ENCODE measurements around the gene OR2A12. TPM values are rescaled to one million over a fixed set of nuclear protein-coding genes. Genes with fewer than 3 reads are reported as not detected.
"Not testable (repeated sequence)": the region's sequence is repeated elsewhere in the genome, so short reads cannot be mapped to it uniquely, and the experiment has no call there.

OR2A12 gene
- total RNA-seq, 2 experiments from 2014 or later, result not detected

DNA sequence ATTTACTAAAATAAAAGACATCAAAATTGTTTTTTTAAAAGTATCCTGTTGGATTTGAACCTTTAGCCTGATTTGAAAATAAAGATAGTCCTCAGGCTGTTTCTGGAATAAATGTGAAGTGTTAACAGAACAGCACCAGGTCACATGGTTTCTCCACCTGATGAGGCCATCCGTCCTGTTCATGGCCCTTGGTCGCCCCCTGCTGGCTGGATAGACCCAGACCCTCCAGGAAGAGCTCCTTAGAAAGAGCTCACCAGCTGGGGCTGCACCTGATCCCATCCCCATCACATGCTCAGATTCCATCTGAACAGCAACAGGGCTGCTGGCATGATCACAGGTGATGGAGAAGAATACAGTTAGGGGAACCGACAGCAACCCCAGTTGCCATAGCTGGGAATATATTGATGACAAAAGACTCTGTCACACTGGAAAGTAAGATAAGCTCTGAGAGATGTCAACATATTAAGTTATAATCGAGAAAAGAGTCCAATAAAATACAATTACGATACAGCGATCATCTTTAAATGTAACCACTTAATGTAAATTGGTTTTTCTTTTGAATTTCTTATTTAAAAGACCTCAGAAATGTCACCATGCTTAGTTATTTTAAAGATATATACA is 41.7 kb downstream of the OR2A12 start:
- Mint-ChIP-seq H3K4me3 (no peak overlapping the region), H3K4me1 (no peaks in the 10 kb centered on the region), H3K9me3 (ENCODE audit: low read depth) (no peaks in the 10 kb centered on the region), H3K36me3 (ENCODE audit: low read depth) (no peaks in the 10 kb centered on the region), H3K27me3 (peaks cover 2% of the 10 kb centered on the region), H3K27ac (no peak overlapping the region)
- ChIA-PET POLR2A (interaction anchor here (0.7 kb wide), 1 partner anchor 143 kb away, joined by 4 read pairs; no protein-coding TSS in a partner anchor), CTCF (interaction anchor here (0.6 to 2.1 kb wide), 34 partner anchors 9 to 692 kb away, joined by 3 to 16 read pairs (median 4); partner anchors contain the start of genes OR2A2 and TCAF1)
- DNase-seq (peak; percentile 96), ATAC-seq (peak; percentile 100)
- intact Hi-C loops (cut with DNase I, micrococcal nuclease), result loop anchor here (1.0 to 10.0 kb wide), 3 partner anchors 223 to 264 kb away; partner anchors contain the start of gene TCAF1 (in 1 of the 2)

DNA sequence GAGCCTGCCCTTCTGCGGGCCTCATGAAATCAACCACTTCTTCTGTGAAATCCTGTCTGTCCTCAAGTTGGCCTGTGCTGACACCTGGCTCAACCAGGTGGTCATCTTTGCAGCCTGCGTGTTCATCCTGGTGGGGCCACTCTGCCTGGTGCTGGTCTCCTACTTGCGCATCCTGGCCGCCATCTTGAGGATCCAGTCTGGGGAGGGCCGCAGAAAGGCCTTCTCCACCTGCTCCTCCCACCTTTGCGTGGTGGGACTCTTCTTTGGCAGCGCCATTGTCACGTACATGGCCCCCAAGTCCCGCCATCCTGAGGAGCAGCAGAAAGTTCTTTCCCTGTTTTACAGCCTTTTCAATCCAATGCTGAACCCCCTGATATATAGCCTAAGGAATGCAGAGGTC is 43.5 kb downstream of the OR2A12 start:
- POLR2A ChIA-PET; DNase-seq; H3K27me3 Mint-ChIP-seq; H3K27ac Mint-ChIP-seq; H3K4me3 Mint-ChIP-seq; H3K4me1 Mint-ChIP-seq; ATAC-seq; H3K36me3 Mint-ChIP-seq (ENCODE audit: low read depth); H3K9me3 Mint-ChIP-seq (ENCODE audit: low read depth): not testable (repeated sequence)
- CTCF ChIA-PET, result interaction anchor here (2.1 kb wide), 1 partner anchor 229 kb away, joined by 16 read pairs; the partner anchor contains the start of gene TCAF1
- intact Hi-C loops (cut with DNase I, micrococcal nuclease), result loop anchor here in 1 of 2 experiments (10.0 kb wide), 1 partner anchor 225 kb away; the partner anchor contains the start of gene TCAF1

DNA sequence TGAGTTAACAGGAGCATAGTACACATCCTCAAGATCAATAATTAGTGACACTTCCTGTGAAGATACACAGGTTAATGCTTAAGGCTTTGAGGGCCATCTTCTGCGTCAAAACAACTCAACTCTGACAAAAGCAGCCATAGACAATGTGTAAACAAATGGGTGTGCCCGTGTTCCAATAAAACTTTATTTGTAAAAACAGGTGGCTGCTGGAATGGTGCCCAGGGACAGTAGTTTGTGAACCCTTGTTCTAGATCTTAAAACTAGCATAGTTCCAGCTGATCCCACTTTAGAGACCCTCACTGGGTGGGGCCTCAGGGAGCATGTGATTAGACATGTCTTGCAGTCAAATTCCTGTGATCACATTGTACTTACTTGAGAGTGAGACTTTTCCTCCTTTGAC is 44.7 kb downstream of the OR2A12 start:
- intact Hi-C loops (cut with DNase I, micrococcal nuclease), result no loop called here
- H3K4me3 Mint-ChIP-seq, result no peak overlapping the region
- peaks cover 2% of the 10 kb centered on the region for H3K27me3 Mint-ChIP-seq
- ATAC-seq (no peak), DNase-seq (no peak)
- ChIA-PET POLR2A (no interaction called here), CTCF (no interaction called here)
- H3K4me1 Mint-ChIP-seq, result no peaks in the 10 kb centered on the region
- H3K36me3 Mint-ChIP-seq (ENCODE audit: low read depth), result no peaks in the 10 kb centered on the region
- H3K9me3 Mint-ChIP-seq (ENCODE audit: low read depth), result no peaks in the 10 kb centered on the region
- no peak overlapping the region for H3K27ac Mint-ChIP-seq

DNA sequence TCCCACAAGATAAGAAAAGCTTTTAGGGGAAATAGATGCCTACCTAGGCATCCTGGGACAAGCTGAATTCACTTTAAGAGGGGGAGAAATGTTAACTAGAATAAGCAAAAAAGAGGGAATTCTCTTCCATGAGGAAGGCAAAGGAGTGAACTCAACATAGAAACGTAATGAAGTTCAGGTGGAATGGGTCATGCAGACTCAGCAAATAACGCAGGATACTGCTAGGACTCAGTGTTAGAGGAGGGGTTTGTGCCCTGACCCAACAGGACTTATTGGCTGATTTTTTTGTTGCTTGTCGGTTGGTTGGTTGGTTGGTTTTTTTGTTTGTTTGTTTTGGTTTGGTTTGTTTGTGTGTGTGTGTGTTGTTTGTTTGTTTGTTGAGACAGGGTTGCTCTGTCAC is 46.2 kb downstream of the OR2A12 start:
- H3K36me3 Mint-ChIP-seq (ENCODE audit: low read depth), result no peaks in the 10 kb centered on the region
- ChIA-PET POLR2A (no interaction called here), CTCF (no interaction called here)
- no peaks in the 10 kb centered on the region for H3K9me3 Mint-ChIP-seq (ENCODE audit: low read depth)
- ATAC-seq (no peak), DNase-seq (no peak)
- H3K4me3 Mint-ChIP-seq, result no peak overlapping the region
- no peaks in the 10 kb centered on the region for H3K4me1 Mint-ChIP-seq
- no peak overlapping the region for H3K27ac Mint-ChIP-seq
- peaks cover 2% of the 10 kb centered on the region for H3K27me3 Mint-ChIP-seq
- intact Hi-C loops (cut with DNase I, micrococcal nuclease), result no loop called here

DNA sequence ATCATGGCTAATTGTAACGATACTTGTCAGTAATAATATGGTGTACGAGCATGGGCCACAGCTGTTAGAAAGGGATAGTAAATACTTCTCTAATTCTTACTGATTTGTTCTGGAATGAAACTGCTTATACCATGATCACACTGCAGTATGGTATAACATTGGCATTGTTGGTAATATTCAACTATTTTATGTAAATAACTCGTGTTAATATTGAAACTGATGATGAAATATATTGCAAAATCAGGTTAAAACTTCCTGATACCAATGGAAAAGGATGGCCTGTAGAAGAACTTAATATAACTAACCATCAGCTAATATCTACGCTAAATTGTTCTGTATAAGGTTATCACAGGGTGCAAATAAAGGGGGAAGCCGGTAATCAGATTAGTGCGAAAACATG is 47.2 kb downstream of the OR2A12 start:
- intact Hi-C loops (cut with DNase I, micrococcal nuclease), result no loop called here
- no peak for ATAC-seq
- no peak overlapping the region for H3K27ac Mint-ChIP-seq
- no peak for DNase-seq
- H3K27me3 Mint-ChIP-seq, result peaks cover 4% of the 10 kb centered on the region
- CTCF ChIA-PET, result interaction anchor here (0.6 to 0.7 kb wide), 2 partner anchors 232 to 749 kb away, joined by 3 to 4 read pairs; no protein-coding TSS in a partner anchor
- H3K9me3 Mint-ChIP-seq (ENCODE audit: low read depth), result no peaks in the 10 kb centered on the region
- POLR2A ChIA-PET, result no interaction called here
- no peaks in the 10 kb centered on the region for H3K36me3 Mint-ChIP-seq (ENCODE audit: low read depth)
- no peak overlapping the region for H3K4me3 Mint-ChIP-seq
- H3K4me1 Mint-ChIP-seq, result no peaks in the 10 kb centered on the region

DNA sequence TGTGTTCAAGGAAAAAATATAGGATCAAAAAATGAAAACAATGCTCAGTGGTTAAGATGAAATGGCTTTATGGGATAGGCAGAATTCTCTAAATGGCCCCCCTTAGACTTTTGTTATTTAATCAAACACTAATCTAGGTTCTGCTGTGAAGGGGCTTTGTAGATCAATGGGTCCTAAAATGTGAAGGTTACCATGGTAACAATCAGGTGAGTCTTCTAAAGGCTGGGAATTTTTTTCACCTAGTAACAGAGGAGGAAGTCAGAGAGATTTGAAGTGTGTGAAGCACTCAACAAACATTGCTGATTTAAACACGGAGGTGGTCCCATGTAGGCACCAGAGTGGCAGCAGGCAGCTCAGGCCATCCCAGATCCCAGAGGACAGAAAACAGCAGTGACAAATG is 48.0 kb downstream of the OR2A12 start:
- Mint-ChIP-seq H3K36me3 (ENCODE audit: low read depth) (no peaks in the 10 kb centered on the region), H3K9me3 (ENCODE audit: low read depth) (no peaks in the 10 kb centered on the region), H3K4me3 (no peak overlapping the region), H3K27ac (no peak overlapping the region), H3K27me3 (peaks cover 4% of the 10 kb centered on the region), H3K4me1 (no peaks in the 10 kb centered on the region)
- intact Hi-C loops (cut with DNase I, micrococcal nuclease), result no loop called here
- ATAC-seq (no peak), DNase-seq (no peak)
- CTCF ChIA-PET, result interaction anchor here (0.6 to 0.7 kb wide), 3 partner anchors 233 to 750 kb away, joined by 3 to 4 read pairs (median 3); no protein-coding TSS in a partner anchor
- POLR2A ChIA-PET, result no interaction called here

DNA sequence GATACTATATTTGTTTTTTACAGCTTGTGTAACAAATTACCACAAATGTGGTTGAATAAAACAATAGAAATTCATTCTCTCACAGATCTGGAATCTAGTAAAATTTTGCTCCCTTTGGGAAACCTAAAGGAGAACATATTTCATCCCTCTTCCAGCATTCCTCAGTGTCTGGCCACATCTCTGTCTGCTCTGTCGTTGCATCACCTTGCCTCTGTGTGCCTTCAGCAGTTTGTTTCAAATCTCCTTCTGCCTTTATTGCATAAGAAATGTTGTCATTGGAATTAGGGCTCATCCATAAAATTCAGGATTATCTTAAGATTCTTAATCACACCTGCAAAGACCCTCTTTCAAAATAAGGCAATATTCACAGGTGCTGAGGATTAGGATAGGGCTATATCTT is 51.4 kb downstream of the OR2A12 start:
- DNase-seq, result no peak
- CTCF ChIA-PET, result interaction anchor here (1.9 kb wide), 1 partner anchor 10 kb away, joined by 8 read pairs; no protein-coding TSS in a partner anchor

DNA sequence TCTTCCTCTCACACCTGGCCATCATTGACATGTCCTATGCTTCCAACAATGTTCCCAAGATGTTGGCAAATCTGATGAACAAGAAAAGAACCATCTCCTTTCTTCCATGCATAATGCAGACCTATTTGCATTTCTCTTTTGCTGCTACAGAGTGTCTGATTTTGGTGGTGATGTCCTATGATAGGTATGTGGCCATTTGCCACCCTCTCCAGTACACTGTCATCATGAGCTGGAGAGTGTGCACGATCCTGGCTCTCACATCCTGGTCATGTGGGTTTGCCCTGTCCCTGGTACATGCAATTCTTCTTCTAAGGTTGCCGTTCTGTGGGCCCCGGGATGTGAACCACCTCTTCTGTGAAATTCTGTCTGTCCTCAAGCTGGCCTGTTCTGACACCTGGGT is 56.1 kb downstream of the OR2A12 start:
- H3K27me3 Mint-ChIP-seq, result peaks cover 10% of the 10 kb centered on the region
- no peaks in the 10 kb centered on the region for H3K4me1 Mint-ChIP-seq
- CTCF ChIA-PET, result interaction anchor here (1.3 kb wide), 1 partner anchor 14 kb away, joined by 4 read pairs; no protein-coding TSS in a partner anchor
- DNase-seq, result no peak
- POLR2A ChIA-PET, result no interaction called here
- no peaks in the 10 kb centered on the region for H3K36me3 Mint-ChIP-seq (ENCODE audit: low read depth)
- intact Hi-C loops (cut with DNase I, micrococcal nuclease), result no loop called here
- H3K9me3 Mint-ChIP-seq (ENCODE audit: low read depth), result no peaks in the 10 kb centered on the region
- ATAC-seq, result no peak
- no peak overlapping the region for H3K4me3 Mint-ChIP-seq
- H3K27ac Mint-ChIP-seq, result no peak overlapping the region

More for the DNA sequence above, 51.4 kb downstream of the OR2A12 start:
- H3K36me3 Mint-ChIP-seq (ENCODE audit: low read depth), result no peaks in the 10 kb centered on the region
- no peaks in the 10 kb centered on the region for H3K9me3 Mint-ChIP-seq (ENCODE audit: low read depth)
- no peak for ATAC-seq
- H3K4me1 Mint-ChIP-seq, result no peaks in the 10 kb centered on the region
- intact Hi-C loops (cut with DNase I, micrococcal nuclease), result no loop called here
- POLR2A ChIA-PET, result no interaction called here
- peaks cover 10% of the 10 kb centered on the region for H3K27me3 Mint-ChIP-seq
- no peak overlapping the region for H3K4me3 Mint-ChIP-seq
- H3K27ac Mint-ChIP-seq, result no peak overlapping the region

DNA sequence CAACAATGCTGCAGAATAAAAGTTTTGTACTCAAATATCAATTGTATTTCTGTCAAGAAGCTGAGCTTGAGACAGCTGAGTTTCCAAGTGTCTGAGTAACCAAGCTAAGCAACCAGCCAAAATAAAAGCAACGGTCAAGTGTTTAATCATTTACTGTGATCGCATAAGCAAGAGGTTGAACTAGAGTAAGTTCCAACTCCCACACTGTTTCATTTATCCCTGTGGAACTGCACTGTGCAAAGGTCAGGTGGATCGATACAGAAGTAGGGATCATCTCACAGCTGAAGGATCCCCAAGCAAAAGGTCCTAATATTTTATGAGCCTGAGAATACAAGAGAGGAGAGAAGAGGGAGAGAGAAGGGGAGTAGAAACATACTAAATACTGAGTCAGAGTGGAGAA is 58.3 kb downstream of the OR2A12 start:
- no peak overlapping the region for H3K4me3 Mint-ChIP-seq
- H3K9me3 Mint-ChIP-seq (ENCODE audit: low read depth), result peaks cover 17% of the 10 kb centered on the region
- ATAC-seq, result no peak

DNA sequence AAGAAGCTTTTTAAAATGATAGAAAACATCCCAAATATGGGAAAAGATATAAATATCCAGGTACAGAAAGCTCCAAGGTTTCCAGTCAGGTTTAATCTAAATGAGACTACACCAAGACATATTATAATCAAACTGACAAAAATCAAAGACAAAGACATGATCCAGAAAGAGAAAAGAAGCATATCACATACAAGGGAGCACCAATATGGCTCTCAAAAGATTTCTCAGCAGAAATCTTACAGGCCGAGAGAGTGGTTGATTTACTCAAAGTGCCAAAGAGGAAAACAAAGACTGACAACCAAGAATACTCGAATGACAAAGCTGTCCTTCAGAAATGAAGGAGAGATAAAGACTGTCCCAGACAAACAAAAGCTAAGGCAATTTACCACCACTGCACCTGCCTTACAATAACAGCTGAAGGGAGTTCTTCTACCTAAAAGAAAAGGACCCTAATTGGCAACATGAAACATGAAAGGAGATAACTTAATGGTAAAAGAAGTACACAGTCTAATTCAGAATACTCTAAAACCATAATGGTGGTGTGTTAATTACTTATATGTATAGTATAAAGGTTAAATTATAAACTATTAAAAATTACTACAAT is 62.2 kb downstream of the OR2A12 start:
- Mint-ChIP-seq H3K36me3 (ENCODE audit: low read depth) (peaks cover 7% of the 10 kb centered on the region), H3K9me3 (ENCODE audit: low read depth) (peaks cover 28% of the 10 kb centered on the region), H3K27me3 (peaks cover 13% of the 10 kb centered on the region), H3K27ac (no peak overlapping the region), H3K4me1 (no peaks in the 10 kb centered on the region), H3K4me3 (no peak overlapping the region)
- intact Hi-C loops (cut with DNase I, micrococcal nuclease), result no loop called here
- CTCF ChIA-PET, result interaction anchor here (0.7 kb wide), 1 partner anchor 31 kb away, joined by 3 read pairs; no protein-coding TSS in a partner anchor
- no peak for ATAC-seq
- DNase-seq, result no peak
- POLR2A ChIA-PET, result no interaction called here

More for the DNA sequence above, 58.3 kb downstream of the OR2A12 start:
- ChIA-PET CTCF (interaction anchor here (0.9 kb wide), 1 partner anchor 17 kb away, joined by 4 read pairs; no protein-coding TSS in a partner anchor), POLR2A (no interaction called here)
- intact Hi-C loops (cut with DNase I, micrococcal nuclease), result no loop called here
- H3K27me3 Mint-ChIP-seq, result peaks cover 10% of the 10 kb centered on the region
- peaks cover 7% of the 10 kb centered on the region for H3K36me3 Mint-ChIP-seq (ENCODE audit: low read depth)
- no peak for DNase-seq
- H3K4me1 Mint-ChIP-seq, result no peaks in the 10 kb centered on the region
- no peak overlapping the region for H3K27ac Mint-ChIP-seq
